Keratinocyte (primary cell): Measurements from ENCODE around the gene ZC3H7A.
"Not testable (repeated sequence)": the region's sequence is repeated elsewhere in the genome, so short reads cannot be mapped to it uniquely, and the experiment has no call there.

ENCODE experiments used
- CTCF ChIP-seq, 3 experiments: IDR thresholded peaks in 1 of 3; conservative IDR thresholded peaks in 1 of 3; optimal IDR thresholded peaks in 1 of 3; 2 replicates in 2 of 3; 3 replicates in 1 of 3; pipeline versions ENCODE3 to v1.5.1; 2011; ENCODE audit warnings: low read length in 3 of 3, mild to moderate bottlenecking in 3 of 3, moderate library complexity in 2 of 3, control low read depth in 1 of 3, inconsistent platforms in 1 of 3; ENCODE audit not compliant: insufficient read depth in 2 of 3; ENCODE audit errors: extremely low read depth in 1 of 3
- EZH2 ChIP-seq: IDR thresholded peaks from one replicate; pipeline ENCODE4 v1.6.1; 2012; ENCODE audit warnings: inconsistent platforms, mild to moderate bottlenecking, low read length, moderate library complexity

GRCh38 chr16:11825520-11826165 lies 28.6 kb upstream of the ZC3H7A start:
- not testable (repeated sequence) for TF ChIP-seq CTCF (optimal IDR thresholded peaks at IDR 0.05 in 1 of 3, IDR thresholded peaks at IDR 0.05 in 1 of 3, conservative IDR thresholded peaks at IDR 0.05 in 1 of 3; ENCODE audit: extremely low read depth in 1 of 3, insufficient read depth in 2 of 3, low read length in 3 of 3); EZH2
